CD4-positive, alpha-beta T cell treated with Interferon alpha-2 for 1 hour (primary cell): ENCODE measurements around the gene RTN3.
"Not testable (repeated sequence)": the region's sequence is repeated elsewhere in the genome, so short reads cannot be mapped to it uniquely, and the experiment has no call there.

Experiments
- DNase-seq, 2 donors: peaks; one replicate each; pipeline ENCODE4 v3.0.0-alpha.2; 2020 to 2022

RTN3 gene

GRCh38 chr11:63682066-63683021 lies 1.0 kb downstream of the RTN3 start:
- DNase-seq, result no peak

DNA sequence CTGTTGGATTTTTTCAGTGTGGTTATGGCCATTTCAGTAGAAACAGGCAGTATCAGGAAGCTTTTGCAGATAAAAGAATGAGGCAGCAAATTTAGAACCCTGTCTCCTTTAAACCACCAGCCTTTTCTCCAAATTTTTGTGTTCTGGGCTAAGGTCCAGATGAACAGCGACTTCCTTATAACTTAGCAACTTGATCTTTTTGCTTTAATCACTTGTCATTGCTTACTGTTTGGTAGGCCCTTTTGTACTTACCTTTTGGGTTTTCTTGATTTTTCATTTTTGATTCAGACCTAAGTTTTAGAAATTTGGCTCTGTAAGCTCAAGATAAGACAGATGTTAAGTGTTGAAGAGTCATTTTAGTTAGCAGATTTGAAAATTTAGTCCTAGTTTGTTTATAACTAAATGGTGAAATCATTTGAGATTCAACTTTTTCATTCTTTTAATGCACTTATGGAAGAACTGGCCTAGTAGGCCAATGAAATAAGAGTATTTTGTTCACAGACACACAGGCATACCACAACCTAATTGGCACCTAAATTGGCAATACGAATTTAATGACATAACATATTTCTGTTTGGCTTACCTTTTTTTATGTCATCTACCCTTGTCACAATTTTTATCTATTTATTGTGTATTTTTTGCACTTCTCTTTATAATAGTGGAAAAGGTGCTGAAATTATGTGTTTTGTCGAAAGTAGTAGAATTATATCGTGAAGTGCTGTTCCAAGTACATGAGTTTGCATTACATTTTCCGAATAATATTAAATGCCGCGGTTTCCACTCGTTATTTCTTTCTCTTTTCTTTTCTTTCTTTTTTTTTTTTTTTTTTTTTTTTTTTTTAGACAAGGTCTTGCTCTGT lies 2.1 kb downstream of the RTN3 start:
- DNase-seq, result no peak

GRCh38 chr11:63685158-63685721 lies 3.9 kb downstream of the RTN3 start:
- not testable (repeated sequence) for DNase-seq

DNA sequence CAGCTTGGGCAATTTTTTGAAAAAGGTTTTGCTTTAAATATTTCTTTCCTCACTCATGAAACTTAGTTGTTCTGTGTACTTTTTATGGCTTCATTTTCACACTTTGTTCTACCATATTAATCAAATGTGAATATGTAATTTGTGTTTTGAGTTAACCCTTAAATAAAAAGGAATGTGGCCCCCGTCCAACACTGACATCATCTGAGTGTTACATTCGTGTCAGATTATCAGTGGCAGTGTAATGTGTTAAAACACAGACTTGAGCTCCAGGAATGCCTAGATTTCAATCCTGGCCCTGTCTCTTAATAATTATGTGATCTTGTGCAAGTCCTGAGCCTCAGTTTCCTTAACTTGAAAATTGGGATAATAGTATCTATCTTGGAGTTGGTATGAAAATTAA lies 5.6 kb downstream of the RTN3 start:
- no peak for DNase-seq

DNA sequence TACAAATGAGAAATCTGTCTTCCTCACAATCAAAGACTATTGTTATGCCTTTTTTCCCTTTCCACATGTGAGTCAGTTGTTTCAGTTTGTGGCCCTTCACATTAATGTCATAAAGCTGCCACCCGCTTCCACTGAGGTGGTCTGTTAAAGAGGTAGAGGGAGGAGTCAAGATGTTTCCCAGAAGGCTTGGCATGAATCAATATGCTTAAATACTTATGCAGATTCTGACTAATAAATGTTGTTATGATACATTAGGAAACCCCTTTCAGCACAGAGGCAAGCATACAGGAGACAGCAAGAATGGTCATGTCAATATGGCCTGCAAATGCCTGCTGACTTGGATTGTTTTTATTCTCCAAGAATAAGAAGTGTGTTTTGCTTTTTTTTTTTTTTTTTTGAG lies 6.5 kb downstream of the RTN3 start:
- no peak for DNase-seq

DNA sequence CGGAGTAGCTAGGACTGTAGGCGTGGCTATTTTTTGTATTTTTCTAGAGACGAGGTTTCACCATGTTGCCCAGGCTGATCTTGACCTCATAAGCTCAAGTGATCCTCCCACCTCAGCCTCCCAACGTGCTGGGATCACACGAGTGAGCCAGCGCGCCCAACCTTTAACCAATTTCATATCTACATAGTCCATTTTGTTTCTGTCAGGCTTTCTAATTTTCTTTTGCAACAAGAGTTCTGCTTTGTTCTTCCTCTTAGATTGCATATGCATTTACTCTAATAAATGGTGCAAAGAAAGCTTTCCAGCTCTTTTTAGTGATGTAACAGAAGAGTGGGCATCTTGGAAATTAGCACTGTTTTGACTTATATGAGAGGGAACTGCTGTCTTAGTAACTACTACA lies 13.3 kb downstream of the RTN3 start:
- no peak for DNase-seq

- DNase-seq, result no peak
These were observed 17.9 kb downstream of the RTN3 start for GRCh38 chr11:63698976-63699733.

DNA sequence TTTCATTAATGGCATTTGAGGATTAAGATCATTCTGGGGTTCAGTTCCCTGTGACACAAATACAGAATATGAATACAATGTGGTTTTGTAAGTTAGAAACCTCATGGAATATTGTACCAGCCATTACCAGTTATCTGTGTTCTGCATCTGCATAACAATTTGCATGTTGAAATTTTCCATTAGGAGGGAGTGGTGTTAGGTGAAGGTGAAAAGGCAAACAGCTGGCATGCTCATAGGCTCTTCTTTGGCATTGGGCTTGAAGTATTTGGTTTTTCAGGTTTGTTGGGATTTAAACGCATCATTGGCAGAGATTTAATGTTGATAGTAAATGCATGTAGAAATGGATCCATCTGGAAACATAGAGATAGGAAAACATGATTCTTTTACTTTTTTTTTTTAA lies 18.6 kb downstream of the RTN3 start:
- DNase-seq, result no peak

GRCh38 chr11:63705526-63705925 lies 24.2 kb downstream of the RTN3 start:
- no peak for DNase-seq

DNA sequence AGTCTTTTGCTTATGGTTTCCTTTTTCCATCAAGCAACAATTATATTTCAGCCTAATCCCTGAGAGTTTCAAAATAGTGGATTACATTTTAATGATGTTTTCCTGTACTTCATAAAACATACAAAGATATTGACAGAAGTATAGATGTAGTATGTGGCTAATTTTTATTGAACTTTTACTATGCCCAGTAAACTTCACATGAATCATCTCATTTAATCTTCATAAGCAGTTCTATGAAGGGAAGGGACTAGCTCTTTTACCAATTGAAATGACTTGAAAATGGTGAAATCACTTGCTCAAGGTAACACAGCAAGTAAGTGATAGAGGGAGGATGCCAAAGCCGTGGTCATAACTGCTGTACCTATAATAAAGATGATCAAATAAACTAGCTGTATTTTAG lies 27.5 kb downstream of the RTN3 start:
- no peak for DNase-seq

DNA sequence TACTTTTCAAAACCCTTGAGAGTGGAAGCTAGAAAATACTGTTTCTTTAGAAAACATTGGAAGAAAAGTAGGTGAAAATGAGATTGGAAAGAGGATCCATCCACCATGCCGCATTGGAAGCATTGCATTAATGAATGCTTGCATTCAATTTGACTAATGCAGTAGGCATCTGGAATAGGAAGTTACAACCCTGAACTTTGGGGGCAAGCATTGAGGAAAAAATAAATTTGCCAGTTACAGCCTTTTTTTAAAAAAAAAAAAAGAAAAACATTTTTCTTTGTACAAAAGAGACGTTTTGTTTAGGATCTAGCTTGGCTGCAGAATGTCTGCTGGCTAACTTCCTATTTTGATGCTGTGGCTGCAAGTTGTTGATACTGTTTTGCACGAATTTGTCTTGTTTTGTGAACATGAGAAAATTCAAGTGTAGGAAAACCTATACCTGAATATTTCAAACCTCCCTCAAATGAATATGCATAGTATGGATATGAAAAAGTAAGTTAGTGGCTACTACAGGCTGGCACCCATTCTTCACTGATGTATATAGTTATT lies 28.1 kb downstream of the RTN3 start:
- DNase-seq, result no peak

DNA sequence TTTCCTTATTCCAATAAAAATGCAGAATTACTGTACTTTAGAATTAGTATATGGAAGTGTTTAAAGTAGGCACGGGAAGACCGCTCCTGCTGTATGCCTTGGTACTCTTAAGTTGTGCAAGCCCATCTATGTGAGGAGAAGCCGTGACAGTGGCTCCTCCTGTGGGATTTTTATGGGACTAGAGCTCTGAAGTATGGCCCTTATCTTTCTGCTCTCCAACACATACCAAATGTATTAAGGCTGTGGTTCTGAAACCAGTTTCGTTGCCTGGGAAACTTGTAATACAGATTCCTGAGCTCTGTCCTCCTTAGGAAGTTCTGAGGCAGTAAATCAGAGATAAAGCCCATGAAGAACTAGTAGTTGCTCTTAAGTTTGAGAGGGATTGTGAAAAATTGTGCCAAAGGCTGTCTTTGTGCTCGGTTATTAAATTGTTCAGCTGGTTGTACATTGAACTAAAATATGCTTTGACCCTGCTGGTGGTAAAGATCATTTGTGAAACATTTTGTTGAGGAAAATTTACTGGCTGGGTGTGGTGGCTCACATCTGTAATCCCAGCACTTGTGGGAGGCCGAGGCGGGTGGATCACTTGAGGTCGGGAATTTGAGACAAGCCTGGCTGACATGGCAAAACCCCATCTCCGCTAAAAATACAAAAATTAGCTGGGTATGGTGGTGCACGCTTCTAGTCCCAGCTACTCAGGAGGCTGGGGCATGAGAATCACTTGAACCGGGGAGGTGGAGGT lies 29.3 kb downstream of the RTN3 start:
- no peak for DNase-seq

GRCh38 chr11:63711838-63712237 lies 30.5 kb downstream of the RTN3 start:
- DNase-seq, result no peak

DNA sequence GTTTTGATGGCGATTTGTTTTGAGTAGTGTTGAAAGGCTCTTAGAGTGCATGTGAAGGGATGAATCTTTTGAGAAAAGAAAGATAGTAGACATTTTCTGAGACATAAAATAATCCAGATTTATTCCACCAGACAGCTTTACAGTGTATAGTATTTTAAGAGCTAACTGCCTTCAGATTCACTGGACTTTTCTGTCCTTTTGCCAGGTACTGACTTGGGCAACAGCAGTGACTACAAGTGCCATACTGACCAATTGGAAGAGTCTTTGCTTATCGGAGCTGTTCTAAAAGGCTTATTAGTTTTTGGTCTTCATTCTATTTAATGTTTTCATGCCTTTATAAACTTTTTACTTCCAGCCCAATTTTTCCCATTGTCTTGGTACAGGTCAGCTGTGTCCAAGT lies 32.5 kb downstream of the RTN3 start:
- no peak for DNase-seq

DNA sequence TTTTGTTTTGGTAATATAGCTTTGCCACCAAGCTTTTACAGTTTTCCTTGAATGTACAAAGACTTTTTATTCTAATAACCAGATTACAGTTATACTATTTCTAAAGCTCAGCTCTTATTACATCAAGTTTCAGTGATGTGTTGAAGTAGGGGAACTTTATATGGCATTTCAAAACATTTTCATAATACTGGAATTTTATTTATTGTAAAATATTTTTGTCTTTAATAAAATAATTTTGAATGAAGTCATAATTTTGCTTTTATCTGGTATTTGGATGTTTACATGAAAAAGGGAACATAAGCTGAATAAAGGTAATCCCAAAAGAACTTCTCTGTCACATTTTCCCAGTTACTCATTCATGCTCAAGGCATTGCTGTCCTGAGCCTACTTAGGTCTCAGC lies 34.7 kb downstream of the RTN3 start:
- no peak for DNase-seq

GRCh38 chr11:63719001-63719400 lies 37.7 kb downstream of the RTN3 start:
- DNase-seq, result no peak

GRCh38 chr11:63719987-63720386 lies 38.7 kb downstream of the RTN3 start:
- no peak for DNase-seq

DNA sequence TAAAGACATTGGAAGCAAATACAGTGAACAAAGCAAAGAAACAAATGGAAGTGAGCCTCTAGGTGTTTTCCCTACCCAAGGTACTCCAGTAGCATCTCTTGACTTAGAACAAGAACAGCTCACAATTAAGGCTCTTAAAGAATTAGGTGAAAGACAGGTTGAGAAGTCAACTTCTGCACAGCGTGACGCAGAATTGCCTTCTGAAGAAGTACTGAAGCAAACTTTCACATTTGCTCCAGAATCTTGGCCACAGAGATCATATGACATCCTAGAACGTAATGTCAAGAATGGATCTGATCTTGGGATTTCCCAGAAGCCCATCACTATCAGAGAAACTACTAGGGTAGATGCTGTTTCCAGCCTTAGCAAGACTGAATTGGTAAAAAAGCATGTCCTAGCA lies 39.3 kb downstream of the RTN3 start:
- no peak for DNase-seq

DNA sequence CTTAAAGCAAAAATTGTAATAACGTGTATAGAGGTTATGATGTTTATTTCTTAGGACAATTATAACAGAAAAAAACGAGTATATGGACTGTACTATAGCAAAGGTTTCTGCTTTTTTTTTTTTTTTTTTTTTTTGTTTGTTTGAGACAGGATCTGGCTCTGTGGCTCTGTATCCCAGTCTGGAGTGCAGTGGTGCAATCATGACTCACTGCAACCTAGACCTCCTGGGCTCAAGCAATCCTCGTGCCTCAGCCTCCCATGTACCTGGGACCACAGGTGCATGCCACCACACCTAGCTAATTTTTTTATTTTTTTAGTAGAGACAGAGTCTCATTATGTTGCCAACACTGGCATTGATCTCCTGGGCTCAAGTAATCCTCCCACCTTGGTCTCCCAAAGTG lies 48.0 kb downstream of the RTN3 start:
- DNase-seq, result no peak

DNA sequence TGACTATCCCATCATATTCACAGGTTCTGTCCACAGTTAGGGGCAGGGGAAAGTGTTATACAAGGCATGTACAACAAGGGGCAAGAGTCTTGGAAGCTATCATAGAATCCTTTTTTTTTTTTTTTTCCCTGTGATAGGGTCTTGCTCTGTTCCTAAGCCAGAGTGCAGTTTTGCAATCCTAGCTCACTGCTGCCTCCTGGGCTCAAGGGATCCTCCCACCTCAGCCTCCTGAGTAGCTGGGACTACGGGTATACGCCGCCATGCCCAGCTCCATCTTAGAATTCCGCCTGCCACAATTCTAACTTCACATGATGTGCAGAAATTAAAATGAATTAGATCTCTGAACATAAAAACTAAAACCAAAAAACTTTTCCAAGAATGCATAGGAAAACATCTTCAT lies 55.6 kb downstream of the RTN3 start:
- DNase-seq, result no peak

- no peak for DNase-seq
These were observed 56.4 kb downstream of the RTN3 start for GRCh38 chr11:63737718-63738117.
